ENCODE measurements around the gene SHB.

DNA sequence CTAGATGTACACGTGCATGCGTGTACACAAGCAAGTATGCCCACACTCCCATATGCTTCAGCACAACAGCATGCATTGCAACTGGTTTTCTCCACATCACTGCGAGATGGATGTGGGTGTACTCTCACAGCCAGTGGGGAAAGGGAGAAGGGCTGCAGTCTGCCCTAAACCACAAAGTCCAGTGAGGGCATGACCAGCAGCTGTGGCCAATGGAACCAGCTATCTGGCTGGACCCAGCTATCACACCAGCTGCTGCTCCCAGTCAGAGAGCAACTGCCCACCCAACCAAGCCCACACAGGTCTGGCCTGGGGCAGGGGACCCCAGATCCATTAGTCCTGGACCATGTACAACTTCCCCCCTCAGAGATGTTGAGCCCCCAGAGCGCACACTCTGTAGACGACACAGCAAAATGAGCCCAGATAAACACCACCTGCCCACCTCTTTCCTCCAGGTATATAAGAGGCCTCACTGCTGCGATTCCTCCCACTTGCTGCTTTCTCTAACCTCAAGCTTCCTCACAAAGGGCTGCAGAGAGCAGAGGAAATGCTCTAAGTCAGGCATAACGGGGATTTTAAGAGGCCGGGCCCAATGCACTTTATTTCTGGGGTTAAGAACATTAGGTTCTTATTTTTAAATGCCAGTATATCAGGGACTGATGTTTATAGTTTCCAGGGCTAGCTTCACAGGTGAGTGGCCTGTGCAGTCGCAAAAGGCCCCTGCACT, 39.0 kb downstream of the SHB start:
- TF ChIP-seq, protein P1, sequence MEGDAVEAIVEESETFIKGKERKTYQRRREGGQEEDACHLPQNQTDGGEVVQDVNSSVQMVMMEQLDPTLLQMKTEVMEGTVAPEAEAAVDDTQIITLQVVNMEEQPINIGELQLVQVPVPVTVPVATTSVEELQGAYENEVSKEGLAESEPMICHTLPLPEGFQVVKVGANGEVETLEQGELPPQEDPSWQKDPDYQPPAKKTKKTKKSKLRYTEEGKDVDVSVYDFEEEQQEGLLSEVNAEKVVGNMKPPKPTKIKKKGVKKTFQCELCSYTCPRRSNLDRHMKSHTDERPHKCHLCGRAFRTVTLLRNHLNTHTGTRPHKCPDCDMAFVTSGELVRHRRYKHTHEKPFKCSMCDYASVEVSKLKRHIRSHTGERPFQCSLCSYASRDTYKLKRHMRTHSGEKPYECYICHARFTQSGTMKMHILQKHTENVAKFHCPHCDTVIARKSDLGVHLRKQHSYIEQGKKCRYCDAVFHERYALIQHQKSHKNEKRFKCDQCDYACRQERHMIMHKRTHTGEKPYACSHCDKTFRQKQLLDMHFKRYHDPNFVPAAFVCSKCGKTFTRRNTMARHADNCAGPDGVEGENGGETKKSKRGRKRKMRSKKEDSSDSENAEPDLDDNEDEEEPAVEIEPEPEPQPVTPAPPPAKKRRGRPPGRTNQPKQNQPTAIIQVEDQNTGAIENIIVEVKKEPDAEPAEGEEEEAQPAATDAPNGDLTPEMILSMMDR (IDR thresholded peaks at IDR 0.05; ENCODE audit: control extremely low read depth in 1 of 3, insufficient read depth in 1 of 3, low read depth in 1 of 3, low read length in 3 of 3) = no peak
- no peak for TF ChIP-seq SIX5 (IDR thresholded peaks at IDR 0.05; ENCODE audit: low read depth, low read length)
- TF ChIP-seq POLR2A (IDR thresholded peaks at IDR 0.05; ENCODE audit: control extremely low read depth in 1 of 2, low read depth in 2 of 2, low read length in 2 of 2) = no peak
- TF ChIP-seq CREB1 (IDR thresholded peaks at IDR 0.05) = no peak
- TF ChIP-seq KDM1A (IDR thresholded peaks at IDR 0.05; ENCODE audit: borderline replicate concordance, low read length) = no peak
- no peak for TF ChIP-seq EZH2 (IDR thresholded peaks at IDR 0.05; ENCODE audit: low read depth, low read length, severe bottlenecking)
- no peak for TF ChIP-seq EP300 (IDR thresholded peaks at IDR 0.05; ENCODE audit: borderline replicate concordance in 1 of 2, low read depth in 2 of 2, low read length in 2 of 2)
- TF ChIP-seq RAD21 (IDR thresholded peaks at IDR 0.05 in 1 of 2, conservative IDR thresholded peaks at IDR 0.05 in 1 of 2; ENCODE audit: low read depth in 2 of 2, low read length in 2 of 2) = no peak
- TF ChIP-seq BRCA1 (IDR thresholded peaks at IDR 0.05; ENCODE audit: low read depth, low read length) = no peak
- TF ChIP-seq TBP (IDR thresholded peaks at IDR 0.05; ENCODE audit: low read depth, low read length) = no peak
